Endothelial cell (in vitro differentiated cells): ENCODE measurements around the gene PCNX2. TPM values are rescaled to one million over a fixed set of nuclear protein-coding genes. Genes with fewer than 3 reads are reported as not detected.

Experiments used
- DNase-seq: peaks from one replicate; pipeline ENCODE4 v3.0.0; 2021; ENCODE audit warnings: low spot score
- H3K27ac Mint-ChIP-seq: one replicate; pipeline ENCODE4 v1.8.0; 2021; ENCODE audit warnings: mixed read lengths, inconsistent platforms; ENCODE audit not compliant: unreplicated experiment
- H3K27me3 Mint-ChIP-seq: one replicate; pipeline ENCODE4 v1.8.0; 2021; ENCODE audit warnings: mild to moderate bottlenecking, moderate library complexity, mixed read lengths, inconsistent platforms; ENCODE audit not compliant: unreplicated experiment
- H3K36me3 Mint-ChIP-seq: one replicate; pipeline ENCODE4 v1.8.0; 2021; ENCODE audit warnings: mild to moderate bottlenecking, low read depth, mixed read lengths, inconsistent platforms; ENCODE audit not compliant: unreplicated experiment
- H3K4me1 Mint-ChIP-seq: one replicate; pipeline ENCODE4 v1.8.0; 2021; ENCODE audit warnings: mild to moderate bottlenecking, mixed read lengths, inconsistent platforms; ENCODE audit not compliant: unreplicated experiment
- H3K4me3 Mint-ChIP-seq: one replicate; pipeline ENCODE4 v1.8.0; 2021; ENCODE audit warnings: mild to moderate bottlenecking, mixed read lengths, inconsistent platforms; ENCODE audit not compliant: unreplicated experiment
- H3K9me3 Mint-ChIP-seq: one replicate; pipeline ENCODE4 v1.8.0; 2021; ENCODE audit warnings: mixed read lengths, inconsistent platforms; ENCODE audit not compliant: unreplicated experiment
- total RNA-seq: library from RNA; stranded (reverse); fragmentation: NEBNext Ultra II Directional; extraction: Animal tissue kit (Norgen Biotek cat#: 25700); gene quantifications from one replicate; pipeline ENCODE4 v1.2.1, GENCODE V29; 2021; ENCODE audit not compliant: unreplicated experiment
- TF ChIP-seq, protein P1 (sequence below): fragments of 200-600 bp; sonication (generic); IDR thresholded peaks from one replicate; pipeline ENCODE4 v1.5.0; 2021; ENCODE audit warnings: antibody characterized with exemption; ENCODE audit not compliant: unreplicated experiment

PCNX2 gene
- total RNA-seq, 1 donor from 2014 or later, result 24.0 TPM

GRCh38 chr1:232987046-232987773, 308.3 kb downstream of the PCNX2 start:
- Mint-ChIP-seq H3K9me3 (no peaks in the 10 kb centered on the region), H3K4me1 (no peaks in the 10 kb centered on the region), H3K36me3 (peaks cover 18% of the 10 kb centered on the region), H3K27ac (no peak overlapping the region), H3K4me3 (no peak overlapping the region), H3K27me3 (peaks cover 6% of the 10 kb centered on the region)
- DNase-seq, result no peak
- TF ChIP-seq, protein P1, sequence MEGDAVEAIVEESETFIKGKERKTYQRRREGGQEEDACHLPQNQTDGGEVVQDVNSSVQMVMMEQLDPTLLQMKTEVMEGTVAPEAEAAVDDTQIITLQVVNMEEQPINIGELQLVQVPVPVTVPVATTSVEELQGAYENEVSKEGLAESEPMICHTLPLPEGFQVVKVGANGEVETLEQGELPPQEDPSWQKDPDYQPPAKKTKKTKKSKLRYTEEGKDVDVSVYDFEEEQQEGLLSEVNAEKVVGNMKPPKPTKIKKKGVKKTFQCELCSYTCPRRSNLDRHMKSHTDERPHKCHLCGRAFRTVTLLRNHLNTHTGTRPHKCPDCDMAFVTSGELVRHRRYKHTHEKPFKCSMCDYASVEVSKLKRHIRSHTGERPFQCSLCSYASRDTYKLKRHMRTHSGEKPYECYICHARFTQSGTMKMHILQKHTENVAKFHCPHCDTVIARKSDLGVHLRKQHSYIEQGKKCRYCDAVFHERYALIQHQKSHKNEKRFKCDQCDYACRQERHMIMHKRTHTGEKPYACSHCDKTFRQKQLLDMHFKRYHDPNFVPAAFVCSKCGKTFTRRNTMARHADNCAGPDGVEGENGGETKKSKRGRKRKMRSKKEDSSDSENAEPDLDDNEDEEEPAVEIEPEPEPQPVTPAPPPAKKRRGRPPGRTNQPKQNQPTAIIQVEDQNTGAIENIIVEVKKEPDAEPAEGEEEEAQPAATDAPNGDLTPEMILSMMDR, result no peak

DNA sequence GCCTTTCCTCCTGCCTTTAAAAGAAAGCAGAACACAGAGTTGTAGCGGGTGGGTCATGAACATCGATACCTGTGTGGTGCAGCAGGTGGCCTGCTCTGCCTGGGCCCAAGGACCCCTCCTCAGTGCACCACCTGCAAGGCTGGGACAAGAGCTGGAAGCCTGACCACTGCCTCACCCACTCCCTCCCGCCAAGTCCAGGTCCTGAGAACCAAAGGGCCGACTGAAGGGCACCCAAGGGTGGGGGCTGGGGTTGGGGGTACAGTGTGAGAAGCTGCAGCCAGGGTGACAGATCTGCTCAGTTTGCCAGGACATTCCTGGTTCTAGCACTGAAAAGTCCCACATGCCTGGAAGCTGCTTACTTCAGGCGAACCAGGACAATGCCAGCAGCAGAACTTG, 309.0 kb downstream of the PCNX2 start:
- no peak overlapping the region for H3K4me3 Mint-ChIP-seq
- DNase-seq, result no peak
- H3K36me3 Mint-ChIP-seq, result peaks cover 12% of the 10 kb centered on the region

DNA sequence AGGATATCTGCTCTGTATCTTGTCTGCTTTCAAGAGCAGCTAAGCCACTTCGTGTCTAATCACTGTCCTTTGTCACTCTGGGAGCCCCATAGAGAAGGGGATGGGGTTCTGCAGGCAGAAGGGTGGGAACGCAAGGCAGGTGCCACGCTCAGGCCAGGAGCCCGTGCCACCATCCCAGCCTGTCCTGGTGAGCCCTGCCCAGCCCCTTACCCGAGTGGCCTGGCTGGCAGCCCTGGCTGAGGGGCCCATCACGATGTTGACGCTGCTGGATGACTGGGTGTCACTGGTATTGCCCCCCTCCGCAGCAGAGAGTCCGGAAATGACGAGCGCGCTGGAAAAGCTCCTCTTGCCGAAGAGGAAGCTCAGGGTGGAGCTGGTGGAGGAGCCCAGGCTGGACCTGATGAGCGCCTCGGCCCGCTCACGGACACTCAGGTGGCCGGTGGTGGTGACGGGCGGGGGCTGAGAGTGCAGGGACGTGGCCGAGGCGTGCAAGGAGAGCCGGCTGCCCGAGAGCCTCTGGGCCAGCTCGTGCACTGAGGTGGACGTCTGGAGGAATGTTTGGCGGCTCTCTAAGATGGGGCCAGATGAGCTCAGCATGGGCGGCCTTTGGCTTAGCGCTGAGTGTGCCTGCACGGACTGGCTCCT, 309.5 kb downstream of the PCNX2 start:
- Mint-ChIP-seq H3K27ac (no peak overlapping the region), H3K36me3 (peaks cover 7% of the 10 kb centered on the region), H3K4me3 (no peak overlapping the region), H3K27me3 (peaks cover 6% of the 10 kb centered on the region), H3K4me1 (no peaks in the 10 kb centered on the region), H3K9me3 (no peaks in the 10 kb centered on the region)
- no peak for DNase-seq
- TF ChIP-seq, protein P1, result no peak

More for the DNA sequence above, 309.0 kb downstream of the PCNX2 start:
- TF ChIP-seq, protein P1, result no peak
- Mint-ChIP-seq H3K9me3 (no peaks in the 10 kb centered on the region), H3K4me1 (no peaks in the 10 kb centered on the region), H3K27ac (no peak overlapping the region), H3K27me3 (peaks cover 6% of the 10 kb centered on the region)

DNA sequence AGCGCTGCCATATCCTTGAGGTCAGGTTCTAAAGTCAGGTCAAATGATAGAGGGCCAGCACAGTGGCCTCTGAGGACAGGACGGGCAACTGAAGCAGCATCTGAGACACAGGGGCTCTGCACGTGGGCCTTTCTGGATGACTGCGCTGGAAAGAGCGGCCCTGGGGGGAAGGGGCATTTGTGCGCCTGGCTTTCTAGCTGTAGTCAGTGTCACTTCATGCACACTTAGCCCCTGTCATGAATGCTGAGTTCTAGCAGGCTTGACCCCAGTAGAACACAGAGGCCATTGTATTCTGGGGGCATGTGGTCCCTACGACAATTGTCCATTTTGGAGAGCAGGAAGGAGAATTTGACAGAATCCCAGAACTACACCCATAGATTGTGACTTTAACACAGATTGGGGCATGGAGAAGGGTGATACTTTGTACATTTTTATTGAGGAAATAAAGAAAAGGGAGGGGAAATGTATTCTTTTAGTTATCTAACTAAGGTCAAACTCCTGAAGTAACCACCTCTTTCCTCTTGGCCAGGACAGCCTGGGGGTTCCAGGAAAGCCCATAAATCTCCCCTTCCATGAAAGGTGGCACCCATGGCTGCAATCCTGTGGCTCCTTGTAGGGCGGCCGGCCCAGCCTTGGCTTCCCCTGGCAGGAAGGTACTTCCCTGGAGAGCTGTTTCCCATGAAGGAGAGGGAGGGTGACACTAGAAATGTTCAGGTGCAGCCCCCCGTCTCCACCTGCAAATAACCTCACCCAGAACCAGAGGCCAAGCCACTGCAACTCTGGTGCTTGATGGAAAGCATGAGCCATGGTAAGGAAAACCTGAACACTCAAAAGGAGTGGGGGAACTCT, 310.7 kb downstream of the PCNX2 start:
- no peak for DNase-seq
- Mint-ChIP-seq H3K4me3 (no peak overlapping the region), H3K27ac (no peak overlapping the region), H3K36me3 (peaks cover 18% of the 10 kb centered on the region), H3K4me1 (peaks cover 4% of the 10 kb centered on the region), H3K9me3 (no peaks in the 10 kb centered on the region), H3K27me3 (peaks cover 6% of the 10 kb centered on the region)
- TF ChIP-seq, protein P1, result no peak
